Trophoblast cell (in vitro differentiated cells and primary cell): ENCODE data around the gene DHRS4.
"Not testable (repeated sequence)": the region's sequence is repeated elsewhere in the genome, so short reads cannot be mapped to it uniquely, and the experiment has no call there.

Source experiments
- DNase-seq, 2 donors: peaks; one replicate each; pipeline ENCODE4 v3.0.0-alpha.2; 2016
- H2AFZ ChIP-seq: 2 replicates; pipeline ENCODE4 v1.6.1; 2013; ENCODE audit warnings: low read length, moderate library complexity, mild to moderate bottlenecking; ENCODE audit not compliant: insufficient read depth, poor library complexity
- H2AK5ac ChIP-seq: 2 replicates; pipeline ENCODE4 v1.6.1; 2013; ENCODE audit warnings: mild to moderate bottlenecking, low read length
- H2BK120ac ChIP-seq: 2 replicates; pipeline ENCODE4 v1.6.1; 2013; ENCODE audit warnings: low read length, mild to moderate bottlenecking, moderate library complexity; ENCODE audit not compliant: insufficient read depth, poor library complexity
- H2BK12ac ChIP-seq: 2 replicates; pipeline ENCODE4 v1.6.1; 2013; ENCODE audit warnings: mild to moderate bottlenecking, low read length, moderate library complexity
- H2BK5ac ChIP-seq: 2 replicates; pipeline ENCODE4 v1.6.1; 2013; ENCODE audit warnings: low read length, low read depth, moderate library complexity, mild to moderate bottlenecking; ENCODE audit not compliant: poor library complexity
- H3K14ac ChIP-seq: 2 replicates; pipeline ENCODE4 v1.6.1; 2013; ENCODE audit warnings: mild to moderate bottlenecking, low read length
- H3K18ac ChIP-seq: 2 replicates; pipeline ENCODE4 v1.6.1; 2013; ENCODE audit warnings: mild to moderate bottlenecking, low read length
- H3K23ac ChIP-seq: 2 replicates; pipeline ENCODE4 v1.6.1; 2013; ENCODE audit warnings: low read length
- H3K27ac ChIP-seq: 2 replicates; pipeline ENCODE4 v1.5.1; 2013; ENCODE audit warnings: low read depth, mild to moderate bottlenecking, inconsistent platforms, low read length, moderate library complexity
- H3K27me3 ChIP-seq: 2 replicates; pipeline ENCODE4 v1.6.1; 2013; ENCODE audit warnings: inconsistent platforms, mild to moderate bottlenecking, low read length, moderate library complexity; ENCODE audit not compliant: insufficient read depth
- H3K36me3 ChIP-seq, 2 experiments: 1 replicate in 1 of 2; 2 replicates in 1 of 2; pipeline ENCODE4 v1.6.1; 2013; ENCODE audit warnings: low read length in 2 of 2, mild to moderate bottlenecking in 2 of 2, moderate library complexity in 1 of 2; ENCODE audit not compliant: insufficient read depth in 2 of 2, control insufficient read depth in 1 of 2
- H3K4ac ChIP-seq: 2 replicates; pipeline ENCODE4 v1.6.1; 2013; ENCODE audit warnings: low read depth, mild to moderate bottlenecking, low read length, moderate library complexity
- H3K4me1 ChIP-seq, 2 experiments: 1 replicate in 1 of 2; 2 replicates in 1 of 2; pipeline ENCODE4 v1.6.1; 2013; ENCODE audit warnings: low read length in 2 of 2, mild to moderate bottlenecking in 2 of 2, moderate library complexity in 1 of 2; ENCODE audit not compliant: insufficient read depth in 2 of 2, control insufficient read depth in 1 of 2
- H3K4me2 ChIP-seq: 2 replicates; pipeline ENCODE4 v1.6.1; 2013; ENCODE audit warnings: inconsistent platforms, mild to moderate bottlenecking, low read length, moderate library complexity
- H3K4me3 ChIP-seq: 2 replicates; pipeline ENCODE4 v1.5.1; 2013; ENCODE audit warnings: mild to moderate bottlenecking, low read depth, low read length, inconsistent platforms
- H3K79me1 ChIP-seq: one replicate; pipeline ENCODE4 v1.6.1; 2013; ENCODE audit warnings: low read length
- H3K79me2 ChIP-seq: 2 replicates; pipeline ENCODE4 v1.6.1; 2013; ENCODE audit warnings: low read length, mild to moderate bottlenecking; ENCODE audit not compliant: control insufficient read depth, insufficient read depth, poor library complexity
- H3K9ac ChIP-seq: 2 replicates; pipeline ENCODE4 v1.6.1; 2013; ENCODE audit warnings: mild to moderate bottlenecking, low read length
- H3K9me3 ChIP-seq: 2 replicates; pipeline ENCODE4 v1.6.1; 2013; ENCODE audit warnings: low read depth, mild to moderate bottlenecking, control low read depth, inconsistent platforms, low read length; ENCODE audit not compliant: insufficient read depth
- H4K12ac ChIP-seq: 2 replicates; pipeline ENCODE4 v1.6.1; 2013; ENCODE audit warnings: low read depth, mild to moderate bottlenecking, low read length, moderate library complexity
- H4K8ac ChIP-seq: 2 replicates; pipeline ENCODE4 v1.6.1; 2013; ENCODE audit warnings: low read depth, mild to moderate bottlenecking, low read length, moderate library complexity
- H4K91ac ChIP-seq: one replicate; pipeline ENCODE4 v1.6.1; 2013; ENCODE audit warnings: low read depth, mild to moderate bottlenecking, low read length, moderate library complexity
- WGBS: extraction: QIAGEN DNeasy Blood & Tissue Kit; methylation state at CpG from one replicate; pipeline ENCODE4 v1.1.7; 2013; ENCODE audit warnings: missing lambda C conversion rate; ENCODE audit not compliant: insufficient read length, insufficient coverage; ENCODE audit errors: extremely low coverage; 5-methylcytosine and 5-hydroxymethylcytosine counted together

The DHRS4 gene

DNA sequence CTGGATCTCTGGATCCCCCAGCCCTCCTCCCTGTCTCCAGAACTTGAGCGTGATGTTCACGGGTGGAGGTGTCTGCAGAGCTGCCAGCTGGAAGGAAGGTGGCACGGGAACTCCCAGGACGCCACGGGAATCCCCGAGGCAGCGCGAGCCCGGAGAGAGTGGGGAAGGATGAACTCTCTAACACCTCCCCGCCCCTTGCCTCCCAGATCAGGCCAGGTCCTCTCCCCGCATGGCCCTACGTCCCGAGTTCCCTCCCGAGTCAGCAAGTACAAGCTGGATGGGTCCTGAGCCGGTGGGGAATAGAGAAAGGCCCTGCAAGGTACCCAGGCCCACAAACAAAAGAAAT is 52.9 kb downstream of the DHRS4 start:
- H3K4me1 ChIP-seq, H3K18ac ChIP-seq, H2AFZ ChIP-seq, H2BK12ac ChIP-seq, H2AK5ac ChIP-seq, H3K27me3 ChIP-seq, H3K4me3 ChIP-seq, H3K23ac ChIP-seq, H3K79me1 ChIP-seq, H4K12ac ChIP-seq, H2BK5ac ChIP-seq, H3K9ac ChIP-seq, H4K91ac ChIP-seq, H3K4ac ChIP-seq, DNase-seq, H3K27ac ChIP-seq, H3K36me3 ChIP-seq, H3K79me2 ChIP-seq, H3K9me3 ChIP-seq, H3K14ac ChIP-seq, H2BK120ac ChIP-seq: not testable (repeated sequence)
- Histone ChIP-seq H4K8ac (peak overlapping the region; percentile 73), H3K4me2 (peak overlapping the region; percentile 62)
- WGBS: no CpG with 5 or more reads among the region's 15 CpGs

DNA sequence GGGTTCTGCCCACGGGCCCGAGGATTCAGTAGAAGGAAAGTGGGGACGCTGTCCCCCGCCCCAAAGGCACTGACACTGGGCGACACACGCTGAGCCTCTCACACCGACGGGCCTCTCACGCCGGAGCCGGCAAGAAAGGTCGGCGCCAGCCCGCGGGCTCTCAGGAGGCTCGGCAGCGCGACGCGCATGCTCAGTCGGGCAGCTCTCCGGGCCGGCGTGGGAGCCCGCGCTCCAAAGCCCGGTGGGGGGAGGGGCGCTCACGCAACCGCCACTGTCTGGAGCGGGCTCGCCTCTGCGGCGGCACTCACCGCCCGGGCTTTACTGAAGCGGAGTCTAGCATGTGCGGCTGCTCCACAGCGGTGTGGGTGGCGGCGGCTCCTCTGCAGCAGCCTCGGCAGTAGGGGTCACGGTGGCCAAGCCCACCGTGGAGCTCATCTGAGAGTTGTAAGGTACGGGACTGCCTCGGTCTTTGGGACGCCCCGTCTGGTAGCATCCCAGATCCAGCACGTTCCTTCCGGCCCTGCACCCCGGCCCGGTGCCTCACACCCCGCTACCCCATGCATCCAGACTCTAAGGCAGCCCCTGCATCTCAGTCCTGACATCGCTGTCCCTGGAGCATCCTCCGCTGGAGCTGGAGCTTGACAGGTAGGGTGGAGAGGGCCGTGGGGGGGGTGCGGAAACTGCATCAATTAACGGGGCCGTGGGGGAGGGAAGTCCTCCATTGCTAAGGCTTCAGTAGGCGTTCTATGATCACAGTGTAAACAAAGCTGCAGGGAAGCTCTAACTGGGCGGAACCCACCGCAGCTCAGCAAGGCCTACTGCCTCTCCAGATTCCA is 53.5 kb downstream of the DHRS4 start:
- Histone ChIP-seq H4K91ac (peak overlapping the region; percentile 47), H3K4me2 (peak overlapping the region; percentile 62), H3K4me3 (peak overlapping the region; percentile 64), H3K18ac (peak overlapping the region; percentile 86), H2BK120ac (peak overlapping the region; percentile 43), H4K8ac (peak overlapping the region; percentile 91)
- DNase-seq: peak in 1 of 2 donors; percentile 40
- H3K4me1 ChIP-seq, H3K27me3 ChIP-seq, H3K79me2 ChIP-seq, H3K4ac ChIP-seq, H3K14ac ChIP-seq, H2AK5ac ChIP-seq, H2BK12ac ChIP-seq, H2AFZ ChIP-seq, H3K79me1 ChIP-seq, H4K12ac ChIP-seq, H3K23ac ChIP-seq, H3K36me3 ChIP-seq, H3K9me3 ChIP-seq, H2BK5ac ChIP-seq, H3K27ac ChIP-seq, H3K9ac ChIP-seq: not testable (repeated sequence)
- no CpG with 5 or more reads among the region's 62 CpGs for WGBS

DNA sequence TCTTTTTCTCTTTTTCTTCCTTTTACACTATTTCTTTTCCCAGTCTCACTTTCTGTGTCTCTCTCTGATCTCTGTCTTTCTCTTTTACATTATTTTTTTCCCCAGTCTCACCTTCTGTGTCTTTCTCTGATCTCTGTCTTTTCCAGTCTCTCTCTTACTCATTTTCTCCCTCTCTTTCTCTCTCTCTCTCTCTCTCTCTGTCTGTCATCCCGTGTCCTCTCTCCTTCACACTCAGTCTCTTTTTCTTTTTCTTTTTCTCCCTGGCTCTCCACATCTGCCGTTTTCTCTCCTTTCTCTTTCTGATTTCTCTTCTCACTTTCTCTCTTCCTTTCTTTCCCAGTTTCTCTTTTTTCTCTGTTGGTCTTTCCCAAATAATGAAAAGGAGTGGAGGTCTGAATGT is 57.5 kb downstream of the DHRS4 start:
- Histone ChIP-seq H3K18ac (no peak overlapping the region), H3K36me3 (no peaks in the 10 kb centered on the region), H2AK5ac (no peak overlapping the region), H4K12ac (no peak overlapping the region), H3K14ac (no peak overlapping the region), H3K4ac (no peak overlapping the region), H3K23ac (no peak overlapping the region), H2BK5ac (no peak overlapping the region), H3K27me3 (no peaks in the 10 kb centered on the region), H3K9me3 (no peaks in the 10 kb centered on the region), H3K4me2 (no peak overlapping the region), H4K91ac (no peak overlapping the region), H4K8ac (no peak overlapping the region), H3K4me1 (peaks cover 0 to 5% of the 10 kb centered on the region in 2 experiments), H3K79me1 (no peaks in the 10 kb centered on the region), H3K9ac (no peak overlapping the region), H2BK12ac (no peak overlapping the region), H3K79me2 (no peaks in the 10 kb centered on the region), H2AFZ (no peak overlapping the region), H2BK120ac (no peak overlapping the region), H3K27ac (no peak overlapping the region), H3K4me3 (no peak overlapping the region)
- DNase-seq: no peak
- WGBS: no CpG with 5 or more reads among the region's 2 CpGs

DNA sequence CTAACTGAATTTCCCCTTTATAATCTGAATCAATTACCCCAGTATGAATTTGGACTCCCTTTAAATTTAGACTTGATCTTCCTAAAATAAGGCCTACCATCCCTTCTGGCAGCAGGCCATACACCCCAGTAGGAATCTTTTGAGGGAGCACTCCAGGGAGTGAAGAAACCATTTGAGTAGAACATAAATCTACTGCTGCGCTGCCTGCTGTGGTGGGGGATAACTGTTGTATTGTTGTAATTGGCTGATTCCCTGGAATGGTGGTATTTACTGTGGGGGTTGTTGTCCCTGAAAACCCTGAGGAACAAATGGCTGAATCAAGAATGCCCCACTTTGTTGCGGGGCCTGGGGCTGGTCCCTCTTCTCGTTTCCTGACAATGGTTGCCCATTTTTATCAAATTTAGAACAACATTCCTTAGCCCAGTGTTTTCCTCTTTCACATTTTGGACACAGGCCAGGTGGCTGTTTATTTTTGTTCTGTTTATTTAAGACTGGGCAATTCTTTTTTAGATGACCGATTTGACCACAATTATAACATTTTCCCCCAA is 59.2 kb downstream of the DHRS4 start:
- not testable (repeated sequence) for H3K14ac ChIP-seq, H2BK5ac ChIP-seq, H4K8ac ChIP-seq, DNase-seq, H3K79me1 ChIP-seq, H3K36me3 ChIP-seq, H4K91ac ChIP-seq, H4K12ac ChIP-seq, H3K4me1 ChIP-seq, H2BK12ac ChIP-seq, H3K9ac ChIP-seq, H3K23ac ChIP-seq, H3K27ac ChIP-seq, H3K79me2 ChIP-seq, H3K4me2 ChIP-seq, H3K18ac ChIP-seq, H3K4me3 ChIP-seq, H2BK120ac ChIP-seq, H3K4ac ChIP-seq, H2AFZ ChIP-seq, H2AK5ac ChIP-seq, H3K9me3 ChIP-seq, H3K27me3 ChIP-seq
- no CpG with 5 or more reads among the region's 4 CpGs for WGBS
